IPS-15b (cell line): ENCODE measurements around the gene EDARADD.
"Not testable (repeated sequence)": the region's sequence is repeated elsewhere in the genome, so short reads cannot be mapped to it uniquely, and the experiment has no call there.

Experiments used
- H3K27me3 ChIP-seq: one replicate; pipeline ENCODE4 v1.6.1; 2013; ENCODE audit warnings: low read length; ENCODE audit not compliant: control insufficient read depth, insufficient read depth
- H3K36me3 ChIP-seq: one replicate; pipeline ENCODE4 v1.6.1; 2013; ENCODE audit warnings: low read length; ENCODE audit not compliant: control insufficient read depth, insufficient read depth
- H3K4me1 ChIP-seq: one replicate; pipeline ENCODE4 v1.6.1; 2013; ENCODE audit warnings: mild to moderate bottlenecking, low read length; ENCODE audit not compliant: control insufficient read depth, insufficient read depth
- H3K4me3 ChIP-seq: one replicate; pipeline ENCODE4 v1.5.1; 2013; ENCODE audit warnings: low read depth, low read length
- H3K9ac ChIP-seq: one replicate; pipeline ENCODE4 v1.6.1; 2013; ENCODE audit warnings: low read depth, mild to moderate bottlenecking, low read length
- H3K9me3 ChIP-seq: one replicate; pipeline ENCODE4 v1.6.1; 2013; ENCODE audit warnings: mild to moderate bottlenecking, low read length; ENCODE audit not compliant: control insufficient read depth, insufficient read depth

EDARADD gene

GRCh38 chr1:236472850-236473788 is 79.0 kb downstream of the EDARADD start:
- H3K27me3 ChIP-seq: no peaks in the 10 kb centered on the region
- H3K9ac ChIP-seq: no peak overlapping the region
- no peaks in the 10 kb centered on the region for H3K4me1 ChIP-seq
- no peaks in the 10 kb centered on the region for H3K36me3 ChIP-seq
- no peak overlapping the region for H3K4me3 ChIP-seq
- no peaks in the 10 kb centered on the region for H3K9me3 ChIP-seq

GRCh38 chr1:236476019-236476418 is 81.9 kb downstream of the EDARADD start:
- Histone ChIP-seq H3K36me3 (no peaks in the 10 kb centered on the region), H3K4me3 (no peak overlapping the region), H3K9ac (no peak overlapping the region), H3K9me3 (no peaks in the 10 kb centered on the region), H3K27me3 (no peaks in the 10 kb centered on the region), H3K4me1 (no peaks in the 10 kb centered on the region)

GRCh38 chr1:236480758-236481436 is 86.8 kb downstream of the EDARADD start:
- no peak overlapping the region for H3K4me3 ChIP-seq
- no peaks in the 10 kb centered on the region for H3K4me1 ChIP-seq
- H3K9ac ChIP-seq: no peak overlapping the region
- H3K36me3 ChIP-seq: no peaks in the 10 kb centered on the region
- H3K9me3 ChIP-seq: no peaks in the 10 kb centered on the region
- H3K27me3 ChIP-seq: no peaks in the 10 kb centered on the region

- Histone ChIP-seq H3K27me3 (no peaks in the 10 kb centered on the region), H3K9ac (no peak overlapping the region), H3K9me3 (no peaks in the 10 kb centered on the region), H3K4me3 (no peak overlapping the region), H3K36me3 (no peaks in the 10 kb centered on the region), H3K4me1 (no peaks in the 10 kb centered on the region)
Measured at GRCh38 chr1:236484310-236484971, 90.4 kb downstream of the EDARADD start.

- Histone ChIP-seq H3K4me3 (no peak overlapping the region), H3K9ac (no peak overlapping the region), H3K27me3 (no peaks in the 10 kb centered on the region), H3K36me3 (no peaks in the 10 kb centered on the region), H3K9me3 (no peaks in the 10 kb centered on the region), H3K4me1 (no peaks in the 10 kb centered on the region)
Measured at GRCh38 chr1:236486356-236487002, 92.4 kb downstream of the EDARADD start.

- not testable (repeated sequence) for H3K36me3 ChIP-seq, H3K4me1 ChIP-seq, H3K9ac ChIP-seq, H3K4me3 ChIP-seq, H3K9me3 ChIP-seq, H3K27me3 ChIP-seq
Measured at GRCh38 chr1:236489161-236489560, 95.1 kb downstream of the EDARADD start.

- Histone ChIP-seq H3K27me3 (no peaks in the 10 kb centered on the region), H3K4me1 (no peaks in the 10 kb centered on the region), H3K9me3 (no peaks in the 10 kb centered on the region), H3K4me3 (no peak overlapping the region), H3K9ac (no peak overlapping the region), H3K36me3 (no peaks in the 10 kb centered on the region)
Measured at GRCh38 chr1:236489710-236490377, 95.8 kb downstream of the EDARADD start.

GRCh38 chr1:236491469-236492136 is 97.5 kb downstream of the EDARADD start:
- Histone ChIP-seq H3K27me3 (no peaks in the 10 kb centered on the region), H3K9ac (no peak overlapping the region), H3K4me3 (no peak overlapping the region)

GRCh38 chr1:236492378-236492777 is 98.3 kb downstream of the EDARADD start:
- no peak overlapping the region for H3K9ac ChIP-seq
- H3K4me1 ChIP-seq: no peaks in the 10 kb centered on the region
- H3K4me3 ChIP-seq: no peak overlapping the region
- H3K36me3 ChIP-seq: no peaks in the 10 kb centered on the region
- no peaks in the 10 kb centered on the region for H3K27me3 ChIP-seq
- H3K9me3 ChIP-seq: no peaks in the 10 kb centered on the region

More at GRCh38 chr1:236491469-236492136, 97.5 kb downstream of the EDARADD start:
- H3K4me1 ChIP-seq: no peaks in the 10 kb centered on the region
- no peaks in the 10 kb centered on the region for H3K9me3 ChIP-seq
- H3K36me3 ChIP-seq: no peaks in the 10 kb centered on the region

GRCh38 chr1:236494082-236494481 is 100.0 kb downstream of the EDARADD start:
- H3K4me3 ChIP-seq: no peak overlapping the region
- no peak overlapping the region for H3K9ac ChIP-seq
- no peaks in the 10 kb centered on the region for H3K4me1 ChIP-seq
- H3K9me3 ChIP-seq: no peaks in the 10 kb centered on the region
- H3K27me3 ChIP-seq: no peaks in the 10 kb centered on the region
- H3K36me3 ChIP-seq: no peaks in the 10 kb centered on the region
